ENCODE data around the gene LRRTM4.
"Not testable (repeated sequence)": the region's sequence is repeated elsewhere in the genome, so short reads cannot be mapped to it uniquely, and the experiment has no call there.

LRRTM4 gene

GRCh38 chr2:77155511-77155910, 366.7 kb downstream of the LRRTM4 start:
- DNase-seq, result no peak

DNA sequence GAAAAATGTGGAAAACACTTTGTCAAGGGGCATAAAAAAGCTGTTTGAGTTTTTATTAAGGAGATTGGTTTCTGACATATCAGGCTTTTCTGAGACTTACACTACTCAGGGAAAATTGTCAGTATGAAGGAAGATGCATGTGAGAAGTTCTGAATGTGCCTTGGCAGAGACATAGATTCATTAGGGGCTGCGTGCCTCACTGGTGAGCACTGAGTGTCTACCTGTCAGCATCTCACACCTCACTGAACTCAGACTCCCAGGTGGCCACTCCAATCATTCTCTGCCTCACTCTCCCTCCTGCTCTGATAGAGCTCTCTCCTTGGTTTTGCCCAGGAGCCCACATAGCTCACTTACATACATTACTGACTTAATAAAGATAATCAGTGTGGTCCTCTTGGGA, 372.6 kb downstream of the LRRTM4 start:
- no peak for DNase-seq

- DNase-seq, result no peak
These were observed 375.0 kb downstream of the LRRTM4 start for GRCh38 chr2:77147153-77147552.

DNA sequence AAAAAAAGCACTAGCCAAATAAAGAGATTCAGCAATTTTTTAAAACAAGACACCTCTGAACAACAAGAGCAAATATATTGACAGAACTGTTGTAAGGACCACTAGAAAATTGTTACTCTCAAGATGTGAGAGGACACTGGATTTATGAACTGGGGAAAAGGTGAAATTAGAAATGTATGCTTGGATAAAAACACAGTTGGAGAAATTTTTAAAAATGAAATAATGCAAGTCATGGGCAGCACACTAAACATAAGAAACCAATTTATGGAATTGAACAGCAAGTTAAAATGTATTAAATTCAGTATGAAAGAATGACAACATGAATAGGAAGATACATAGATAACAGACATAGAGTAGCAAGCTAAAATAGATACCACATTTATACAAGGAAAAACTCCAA, 377.4 kb downstream of the LRRTM4 start:
- no peak for DNase-seq

DNA sequence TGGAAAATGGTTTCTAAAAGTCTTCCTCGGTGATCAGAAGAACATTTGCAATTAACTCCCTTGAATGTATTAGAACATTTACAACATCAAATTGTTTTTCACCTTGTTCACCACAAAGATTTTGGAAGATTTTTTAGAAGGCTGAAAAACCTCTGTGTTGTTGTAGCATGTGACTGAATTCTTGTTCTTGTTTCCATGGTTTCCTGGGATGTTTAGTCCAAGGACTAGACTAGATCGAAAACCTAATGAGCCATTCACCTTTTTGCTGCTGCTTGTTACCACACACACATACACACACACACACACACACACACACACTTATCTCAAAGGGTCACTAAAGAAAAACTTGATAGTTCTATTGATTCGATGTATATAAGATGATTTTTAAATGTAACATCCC, 380.0 kb downstream of the LRRTM4 start:
- DNase-seq, result no peak

DNA sequence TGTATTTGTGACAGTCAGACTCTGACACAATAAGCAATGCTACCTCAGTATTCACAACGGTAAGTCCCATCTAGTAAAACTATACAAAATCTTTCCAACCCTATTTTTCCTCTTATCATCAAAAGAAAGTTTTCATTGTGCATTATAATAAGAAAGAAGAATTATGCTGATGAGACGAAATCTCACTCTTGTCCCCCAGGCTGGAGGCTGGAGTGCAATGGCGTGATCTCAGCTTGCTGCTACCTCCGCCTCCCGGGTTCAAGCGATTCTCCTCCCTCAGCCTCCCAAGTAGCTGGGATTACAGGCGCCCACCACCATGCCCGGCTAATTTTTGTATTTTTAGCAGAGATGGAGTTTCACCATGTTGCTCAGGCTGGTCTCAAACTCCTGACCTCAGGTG, 393.7 kb downstream of the LRRTM4 start:
- DNase-seq, result not testable (repeated sequence)

DNA sequence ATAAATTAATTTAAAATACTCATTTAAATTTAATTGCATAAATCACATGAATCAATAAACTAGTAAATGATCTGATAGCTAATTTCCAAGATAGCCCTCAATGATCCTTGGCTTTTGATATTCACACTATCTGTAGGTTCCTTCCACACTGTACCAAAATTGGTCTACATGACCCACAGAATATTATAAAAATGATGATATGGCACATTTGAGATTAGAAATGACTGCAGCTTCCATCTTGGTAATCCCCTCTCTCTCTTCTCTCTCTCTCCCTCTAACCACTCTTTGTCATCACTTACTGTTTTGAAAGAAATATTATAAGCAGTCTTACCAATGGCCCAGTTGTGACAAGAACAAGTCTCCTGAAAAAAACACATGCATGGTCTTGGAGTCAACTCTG, 394.8 kb downstream of the LRRTM4 start:
- DNase-seq, result no peak

GRCh38 chr2:77121518-77121917, 400.7 kb downstream of the LRRTM4 start:
- no peak for DNase-seq

DNA sequence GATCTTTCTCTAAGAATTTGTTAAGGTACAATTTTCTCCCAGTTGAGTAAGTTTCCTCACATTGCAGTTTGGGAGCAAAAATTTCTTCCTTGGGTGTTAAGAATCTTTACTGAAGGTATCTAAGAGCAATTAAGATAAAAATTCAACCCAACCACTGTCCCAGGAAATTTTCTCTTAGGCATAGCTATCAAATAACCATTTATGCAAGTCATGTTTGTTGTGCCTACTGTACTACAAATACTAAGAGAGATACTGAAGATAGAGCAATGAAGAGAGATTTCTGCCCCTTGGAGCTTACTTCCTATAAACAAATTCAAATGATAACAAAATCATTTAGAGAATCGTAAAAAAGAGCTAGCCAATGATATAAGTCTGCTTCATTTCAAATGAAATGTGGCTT, 402.8 kb downstream of the LRRTM4 start:
- DNase-seq, result no peak

DNA sequence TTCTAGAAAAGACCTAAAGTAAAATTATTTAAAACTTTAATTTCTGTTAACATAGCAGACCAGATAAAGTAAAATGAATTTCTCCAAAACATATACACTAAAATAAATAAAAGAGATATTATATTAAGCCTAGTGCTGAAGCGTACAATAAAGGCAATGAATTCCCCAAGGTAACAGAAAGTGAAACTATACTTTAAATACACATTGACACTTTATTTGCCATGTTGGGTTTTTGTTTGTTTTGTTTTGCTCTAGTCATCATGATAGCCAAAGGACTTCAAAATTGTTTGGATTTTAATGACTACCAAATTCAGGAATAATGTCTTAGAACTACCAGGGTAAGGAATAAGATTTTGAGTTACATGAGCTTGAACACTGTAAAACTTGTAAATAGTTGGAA, 413.3 kb downstream of the LRRTM4 start:
- DNase-seq, result no peak

GRCh38 chr2:77105008-77105407, 417.2 kb downstream of the LRRTM4 start:
- DNase-seq, result no peak

- no peak for DNase-seq
These were observed 417.6 kb downstream of the LRRTM4 start for GRCh38 chr2:77104554-77104953.

- no peak for DNase-seq
These were observed 419.2 kb downstream of the LRRTM4 start for GRCh38 chr2:77102927-77103326.

GRCh38 chr2:77101796-77102452, 420.3 kb downstream of the LRRTM4 start:
- DNase-seq, result no peak

DNA sequence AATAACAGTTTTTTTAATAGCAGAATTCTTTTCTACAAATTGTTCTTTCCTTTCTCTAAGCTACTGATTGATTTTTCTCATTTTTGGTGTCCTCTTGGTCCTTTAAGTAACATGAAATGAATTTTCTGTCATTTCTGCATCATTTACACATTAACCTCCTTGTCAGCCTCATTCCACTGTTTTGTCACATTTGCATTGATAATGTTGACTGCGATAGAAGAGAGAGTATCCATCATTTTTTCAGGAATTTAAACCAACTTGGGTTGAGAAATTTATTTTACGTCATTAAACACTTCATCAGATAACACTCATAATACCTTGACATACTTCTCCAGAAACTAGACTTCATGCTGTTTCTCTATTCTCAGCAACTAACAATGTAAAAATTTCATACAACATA, 422.2 kb downstream of the LRRTM4 start:
- no peak for DNase-seq

DNA sequence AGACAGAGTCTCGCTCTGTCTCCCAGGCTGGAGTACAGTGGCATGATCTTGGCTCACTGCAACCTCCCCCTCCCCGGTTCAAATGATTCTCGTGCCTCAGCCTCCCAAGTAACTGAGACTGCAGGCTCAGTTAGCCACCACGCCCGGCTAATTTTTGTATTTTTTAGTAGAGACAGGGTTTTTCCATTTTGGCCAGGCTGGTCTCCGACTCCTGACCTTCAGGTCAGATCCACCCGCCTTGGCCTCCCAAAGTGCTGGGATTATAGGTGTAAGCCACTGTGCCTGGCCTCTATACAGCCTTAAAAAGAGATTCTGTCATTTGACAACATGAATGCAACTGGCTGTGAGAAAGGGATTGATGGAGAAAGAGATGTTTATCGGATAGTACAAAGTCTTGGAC, 426.7 kb downstream of the LRRTM4 start:
- DNase-seq, result not testable (repeated sequence)

DNA sequence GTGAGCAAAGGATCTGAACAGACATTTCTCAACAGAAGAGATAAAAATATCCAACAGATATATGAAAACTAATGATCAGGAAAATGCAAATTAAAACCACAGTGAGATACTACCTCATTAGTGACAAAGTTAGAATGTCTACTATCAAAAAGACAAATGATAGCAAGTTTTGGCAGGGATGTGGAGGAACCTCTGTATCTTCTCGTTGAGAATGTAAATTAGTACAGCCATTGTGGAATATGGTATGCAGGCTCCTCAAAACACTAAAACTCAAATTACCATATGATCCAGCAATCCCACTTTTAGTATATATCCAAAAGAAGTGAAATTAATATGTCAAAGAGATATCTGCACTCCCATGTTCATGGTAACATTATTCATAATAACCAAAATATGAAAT, 427.1 kb downstream of the LRRTM4 start:
- DNase-seq, result no peak

GRCh38 chr2:77088424-77088823, 433.8 kb downstream of the LRRTM4 start:
- DNase-seq, result not testable (repeated sequence)

- DNase-seq, result no peak
These were observed 434.2 kb downstream of the LRRTM4 start for GRCh38 chr2:77087987-77088414.

- DNase-seq, result no peak
These were observed 435.7 kb downstream of the LRRTM4 start for GRCh38 chr2:77086478-77086877.

DNA sequence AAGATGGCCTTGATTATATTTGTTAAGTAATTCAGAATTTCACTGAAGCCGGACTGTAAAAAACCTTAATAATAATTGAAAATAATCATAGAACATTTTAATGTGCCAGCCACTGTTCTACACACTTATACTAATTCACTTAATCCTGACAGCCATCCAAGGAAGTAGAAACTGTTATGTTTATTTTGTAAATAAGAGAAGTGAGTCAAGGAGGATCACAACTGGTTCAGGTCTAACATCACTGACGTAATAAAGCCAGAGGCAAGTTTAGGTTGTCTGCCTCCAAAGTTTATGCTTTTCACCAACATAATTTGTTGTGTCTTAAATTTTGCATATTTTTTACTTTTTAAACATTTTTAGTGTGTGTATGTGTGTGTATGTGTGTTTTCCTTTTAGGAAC, 436.1 kb downstream of the LRRTM4 start:
- no peak for DNase-seq

DNA sequence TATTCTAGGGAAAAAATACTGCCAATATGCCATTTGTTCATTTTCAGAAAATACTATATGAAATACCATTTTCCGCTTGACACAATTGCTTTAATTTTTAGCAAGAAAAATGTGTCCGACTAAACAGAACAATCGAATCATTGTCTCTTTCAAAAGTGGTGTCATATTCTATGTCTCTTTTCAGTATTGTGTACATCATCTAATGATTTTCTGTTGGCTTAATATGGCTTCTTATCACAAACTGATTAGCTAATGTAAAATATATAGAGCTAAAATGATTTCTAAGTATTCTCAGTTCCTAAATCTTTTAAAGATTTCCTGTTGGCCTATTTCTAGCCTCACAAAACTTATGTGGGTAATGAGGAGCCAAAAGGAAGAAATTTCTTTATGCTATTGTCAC, 436.6 kb downstream of the LRRTM4 start:
- no peak for DNase-seq

DNA sequence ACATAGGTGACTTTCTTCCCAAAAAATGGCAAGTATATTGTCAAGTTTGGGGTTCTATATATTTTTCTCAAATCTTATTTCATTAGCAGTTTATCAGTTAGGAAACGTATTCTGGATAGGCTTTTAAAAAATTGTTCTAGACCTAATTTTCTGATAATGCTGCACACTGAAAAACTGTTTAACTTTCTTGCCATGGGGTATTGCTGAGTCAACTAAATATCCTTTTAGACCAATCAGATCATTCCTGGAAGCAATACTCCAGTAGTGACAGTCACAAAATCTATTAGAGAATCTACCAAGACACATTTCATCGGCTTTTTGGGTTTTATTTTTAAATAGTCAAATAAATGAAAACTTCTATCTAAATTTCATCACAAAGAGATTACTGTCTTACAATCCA, 440.6 kb downstream of the LRRTM4 start:
- no peak for DNase-seq

GRCh38 chr2:77064324-77064723, 457.9 kb downstream of the LRRTM4 start:
- DNase-seq, result no peak

DNA sequence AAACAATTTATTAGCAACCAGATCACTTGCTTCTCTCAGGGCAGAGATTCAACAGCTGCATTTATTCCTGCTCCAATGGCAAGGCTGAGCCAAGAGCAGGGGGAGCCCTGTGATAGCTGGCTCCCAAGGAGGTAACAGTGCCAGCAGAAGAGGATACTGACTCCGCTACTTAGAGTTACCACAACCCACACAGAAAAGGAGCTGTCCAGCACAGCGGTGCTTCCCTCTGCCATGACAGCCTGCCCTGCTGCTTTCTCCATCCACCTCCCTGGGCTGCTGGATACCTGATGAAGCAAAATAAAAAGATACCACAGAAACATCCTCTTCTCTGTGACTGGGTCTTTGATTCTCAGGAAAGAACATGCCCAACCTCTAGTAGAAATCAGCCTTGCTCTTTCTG, 467.2 kb downstream of the LRRTM4 start:
- no peak for DNase-seq

GRCh38 chr2:77046339-77046738, 475.8 kb downstream of the LRRTM4 start:
- DNase-seq, result no peak
